Breast epithelium (tissue), 3 donors: ENCODE measurements around the gene KATNAL1.

Experiments used
- POLR2A ChIP-seq: fragments of 450-650 bp; IDR thresholded peaks from one replicate; pipeline ENCODE4 v1.6.1; 2016; ENCODE audit warnings: antibody characterized with exemption, mild to moderate bottlenecking, moderate library complexity
- TF ChIP-seq, protein P1 (sequence below), 3 donors: fragments of 450-650 bp; IDR thresholded peaks; one replicate each; pipeline ENCODE4 v1.5.1; 2016 to 2017; ENCODE audit warnings: antibody characterized with exemption in 3 of 3, mild to moderate bottlenecking in 3 of 3, moderate library complexity in 3 of 3

DNA sequence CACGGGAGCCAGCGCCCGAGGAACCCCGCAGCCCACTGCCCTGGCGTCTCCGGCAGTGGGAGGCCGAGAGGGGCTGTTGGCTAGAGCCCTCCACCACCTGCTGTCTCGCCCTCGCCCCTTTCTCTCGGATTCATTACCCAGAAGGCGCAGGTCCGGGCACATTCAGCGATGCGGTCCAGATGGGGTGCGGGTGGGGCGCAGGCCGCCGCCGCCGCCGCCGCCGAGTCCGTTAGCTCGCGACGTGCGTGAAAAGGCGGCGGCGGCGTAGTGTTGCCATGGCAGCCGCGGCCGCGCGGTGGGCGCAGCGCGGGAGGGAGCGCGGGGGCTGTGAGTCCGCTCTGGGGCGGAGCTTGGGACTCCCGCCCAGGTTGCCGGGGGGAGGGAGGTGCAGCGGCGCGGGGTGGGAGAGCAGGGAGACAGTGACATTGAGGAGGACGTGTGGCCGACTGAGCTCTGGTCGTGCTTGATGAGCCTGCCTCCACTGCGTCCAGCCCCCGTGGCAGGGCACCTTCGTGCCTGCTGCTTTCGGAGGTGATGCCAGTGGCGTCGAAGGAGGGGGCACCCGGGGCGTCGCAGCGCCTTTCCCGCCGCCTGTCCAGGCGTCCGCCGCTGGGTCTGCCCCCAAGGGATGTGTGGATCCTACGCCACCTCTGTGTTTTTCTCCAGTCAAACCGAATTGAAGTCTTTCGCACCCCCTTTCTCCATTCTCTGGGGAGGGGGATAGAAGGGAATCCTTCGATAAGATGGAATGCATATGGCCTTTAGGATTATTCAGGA, at the start of gene KATNAL1:
- TF ChIP-seq, protein P1, sequence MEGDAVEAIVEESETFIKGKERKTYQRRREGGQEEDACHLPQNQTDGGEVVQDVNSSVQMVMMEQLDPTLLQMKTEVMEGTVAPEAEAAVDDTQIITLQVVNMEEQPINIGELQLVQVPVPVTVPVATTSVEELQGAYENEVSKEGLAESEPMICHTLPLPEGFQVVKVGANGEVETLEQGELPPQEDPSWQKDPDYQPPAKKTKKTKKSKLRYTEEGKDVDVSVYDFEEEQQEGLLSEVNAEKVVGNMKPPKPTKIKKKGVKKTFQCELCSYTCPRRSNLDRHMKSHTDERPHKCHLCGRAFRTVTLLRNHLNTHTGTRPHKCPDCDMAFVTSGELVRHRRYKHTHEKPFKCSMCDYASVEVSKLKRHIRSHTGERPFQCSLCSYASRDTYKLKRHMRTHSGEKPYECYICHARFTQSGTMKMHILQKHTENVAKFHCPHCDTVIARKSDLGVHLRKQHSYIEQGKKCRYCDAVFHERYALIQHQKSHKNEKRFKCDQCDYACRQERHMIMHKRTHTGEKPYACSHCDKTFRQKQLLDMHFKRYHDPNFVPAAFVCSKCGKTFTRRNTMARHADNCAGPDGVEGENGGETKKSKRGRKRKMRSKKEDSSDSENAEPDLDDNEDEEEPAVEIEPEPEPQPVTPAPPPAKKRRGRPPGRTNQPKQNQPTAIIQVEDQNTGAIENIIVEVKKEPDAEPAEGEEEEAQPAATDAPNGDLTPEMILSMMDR (IDR thresholded peaks at IDR 0.05) = no peak
- TF ChIP-seq POLR2A = no peak
